Measurements from ENCODE around the gene LRRN3.

DNA sequence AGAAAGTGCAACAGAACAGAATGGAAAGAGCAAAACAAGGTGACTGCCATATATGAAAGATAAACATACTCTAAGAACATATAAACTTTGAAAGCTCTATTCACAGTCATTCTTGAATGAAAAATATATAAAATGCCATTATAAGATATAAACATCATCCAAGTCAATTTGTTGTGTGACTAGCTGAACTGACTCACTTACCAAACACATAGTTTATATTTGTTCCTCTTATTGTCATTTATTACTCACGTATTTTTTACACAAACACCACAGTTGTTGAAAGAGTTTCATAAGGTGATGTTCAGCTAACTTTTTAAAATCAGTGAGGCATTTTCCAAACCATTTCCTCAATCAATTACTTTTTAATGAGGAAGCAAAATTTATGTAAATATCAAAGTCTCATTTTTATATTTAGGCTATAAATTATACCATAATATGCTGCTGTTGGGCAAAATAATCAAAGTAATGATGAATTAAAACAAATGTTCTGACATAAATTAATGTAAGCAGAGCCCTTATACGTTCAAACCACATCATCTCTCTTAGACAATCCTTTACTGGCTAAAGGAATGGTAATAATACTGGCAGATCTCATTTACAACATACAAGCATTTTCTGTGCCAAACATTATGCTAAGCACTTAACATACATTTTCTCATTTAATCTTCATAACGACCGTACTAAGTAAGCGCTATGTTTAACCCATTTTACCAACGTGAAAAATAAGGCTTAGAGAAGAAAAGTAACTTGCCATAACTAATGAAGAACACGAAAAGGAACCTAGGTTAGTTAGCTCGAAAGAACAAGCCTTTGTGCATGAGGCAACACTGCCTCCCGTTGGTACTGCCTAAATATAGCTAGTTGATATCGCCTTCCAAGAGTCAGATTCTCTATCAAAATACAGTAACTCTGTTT, 7.3 kb downstream of the LRRN3 start:
- no peak for TF ChIP-seq POLR2AphosphoS5 (IDR thresholded peaks at IDR 0.05)
- TF ChIP-seq, protein P1, sequence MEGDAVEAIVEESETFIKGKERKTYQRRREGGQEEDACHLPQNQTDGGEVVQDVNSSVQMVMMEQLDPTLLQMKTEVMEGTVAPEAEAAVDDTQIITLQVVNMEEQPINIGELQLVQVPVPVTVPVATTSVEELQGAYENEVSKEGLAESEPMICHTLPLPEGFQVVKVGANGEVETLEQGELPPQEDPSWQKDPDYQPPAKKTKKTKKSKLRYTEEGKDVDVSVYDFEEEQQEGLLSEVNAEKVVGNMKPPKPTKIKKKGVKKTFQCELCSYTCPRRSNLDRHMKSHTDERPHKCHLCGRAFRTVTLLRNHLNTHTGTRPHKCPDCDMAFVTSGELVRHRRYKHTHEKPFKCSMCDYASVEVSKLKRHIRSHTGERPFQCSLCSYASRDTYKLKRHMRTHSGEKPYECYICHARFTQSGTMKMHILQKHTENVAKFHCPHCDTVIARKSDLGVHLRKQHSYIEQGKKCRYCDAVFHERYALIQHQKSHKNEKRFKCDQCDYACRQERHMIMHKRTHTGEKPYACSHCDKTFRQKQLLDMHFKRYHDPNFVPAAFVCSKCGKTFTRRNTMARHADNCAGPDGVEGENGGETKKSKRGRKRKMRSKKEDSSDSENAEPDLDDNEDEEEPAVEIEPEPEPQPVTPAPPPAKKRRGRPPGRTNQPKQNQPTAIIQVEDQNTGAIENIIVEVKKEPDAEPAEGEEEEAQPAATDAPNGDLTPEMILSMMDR (IDR thresholded peaks at IDR 0.05): peak in 2 of 4 experiments; percentile 13 to 40
